ENCODE data around the gene AFMID. TPM values are rescaled to one million over a fixed set of nuclear protein-coding genes. Genes with fewer than 3 reads are reported as not detected.

Gene AFMID
- polyA plus RNA-seq, 1 experiment: 28.0 TPM

- ChIA-PET CTCF (interaction anchor here (1.2 kb wide), 1 partner anchor 10 kb away, joined by 3 read pairs; no protein-coding TSS in a partner anchor), POLR2A (no interaction called here)
- TF ChIP-seq CTCF (IDR thresholded peaks at IDR 0.05; ENCODE audit: insufficient read depth, low read depth, low read length): no peak
- Histone ChIP-seq H3K4me3 (ENCODE audit: low read depth, low read length) (no peak overlapping the region), H3K27me3 (ENCODE audit: control insufficient read depth, insufficient read depth, low read length) (peaks cover 23% of the 10 kb centered on the region), H3K36me3 (ENCODE audit: control insufficient read depth, insufficient read depth, low read length) (no peaks in the 10 kb centered on the region)
- DNase-seq (ENCODE audit: low read depth): no peak
Measured at GRCh38 chr17:78228176-78228575, 41.0 kb downstream of the AFMID start.

GRCh38 chr17:78230252-78230962 lies 43.2 kb downstream of the AFMID start:
- ChIA-PET CTCF (no interaction called here), POLR2A (no interaction called here)
- Histone ChIP-seq H3K4me3 (ENCODE audit: low read depth, low read length) (no peak overlapping the region), H3K36me3 (ENCODE audit: control insufficient read depth, insufficient read depth, low read length) (no peaks in the 10 kb centered on the region), H3K27me3 (ENCODE audit: control insufficient read depth, insufficient read depth, low read length) (peaks cover 28% of the 10 kb centered on the region)
- TF ChIP-seq CTCF (IDR thresholded peaks at IDR 0.05; ENCODE audit: insufficient read depth, low read depth, low read length): no peak
- no peak for DNase-seq (ENCODE audit: low read depth)

- DNase-seq (ENCODE audit: low read depth): no peak
- no peak for TF ChIP-seq CTCF (IDR thresholded peaks at IDR 0.05; ENCODE audit: insufficient read depth, low read depth, low read length)
- CTCF ChIA-PET: interaction anchor here (1.5 kb wide), 1 partner anchor 19 kb away, joined by 5 read pairs; no protein-coding TSS in a partner anchor
- no peak within 1 kb of the TSS for H3K4me3 ChIP-seq (ENCODE audit: low read depth, low read length)
- no peaks in the 10 kb centered on the region for H3K36me3 ChIP-seq (ENCODE audit: control insufficient read depth, insufficient read depth, low read length)
- POLR2A ChIA-PET: no interaction called here
- H3K27me3 ChIP-seq (ENCODE audit: control insufficient read depth, insufficient read depth, low read length): peaks cover 28% of the 10 kb centered on the region
Measured at GRCh38 chr17:78230996-78231935, 44.1 kb downstream of the AFMID start, which contains the start of gene TMEM235. Gene TMEM235 (plus strand): TSS chr17:78231631. CDS start chr17:78232024, 393 bp downstream.

GRCh38 chr17:78231991-78232858 lies 45.1 kb downstream of the AFMID start:
- ChIA-PET POLR2A (no interaction called here), CTCF (interaction anchor here (1.2 to 1.5 kb wide), 2 partner anchors 14 to 18 kb away, joined by 4 to 5 read pairs; no protein-coding TSS in a partner anchor)
- DNase-seq (ENCODE audit: low read depth): no peak
- H3K4me3 ChIP-seq (ENCODE audit: low read depth, low read length): no peak overlapping the region
- no peaks in the 10 kb centered on the region for H3K36me3 ChIP-seq (ENCODE audit: control insufficient read depth, insufficient read depth, low read length)
- TF ChIP-seq CTCF (IDR thresholded peaks at IDR 0.05; ENCODE audit: insufficient read depth, low read depth, low read length): no peak
- peaks cover 28% of the 10 kb centered on the region for H3K27me3 ChIP-seq (ENCODE audit: control insufficient read depth, insufficient read depth, low read length)

Measured in BJ (cell line).